GM19193 (cell line): Measurements from ENCODE around the gene GID4.

ENCODE experiments used
- POLR2A ChIP-seq: IDR thresholded peaks from 4 replicates; pipeline ENCODE4 v1.6.1; 2011; ENCODE audit not compliant: insufficient read depth, insufficient read length; ENCODE audit errors: extremely low read depth

Gene GID4

GRCh38 chr17:18056214-18056613 lies 17.0 kb downstream of the GID4 start:
- no peak for TF ChIP-seq POLR2A

- no peak for TF ChIP-seq POLR2A
Measured at GRCh38 chr17:18059283-18059682, 20.1 kb downstream of the GID4 start.

GRCh38 chr17:18064053-18064452 lies 24.8 kb downstream of the GID4 start:
- no peak for TF ChIP-seq POLR2A

GRCh38 chr17:18065546-18065945 lies 26.3 kb downstream of the GID4 start:
- no peak for TF ChIP-seq POLR2A

- TF ChIP-seq POLR2A, result no peak
Measured at GRCh38 chr17:18066866-18067265, 27.7 kb downstream of the GID4 start.

- TF ChIP-seq POLR2A, result no peak
Measured at GRCh38 chr17:18069101-18069500, 29.9 kb downstream of the GID4 start.

GRCh38 chr17:18070861-18071340 lies 31.7 kb downstream of the GID4 start:
- no peak for TF ChIP-seq POLR2A

- TF ChIP-seq POLR2A, result no peak
Measured at GRCh38 chr17:18071751-18072150, 32.5 kb downstream of the GID4 start.

GRCh38 chr17:18074566-18075272 lies 35.5 kb downstream of the GID4 start:
- no peak for TF ChIP-seq POLR2A

- no peak for TF ChIP-seq POLR2A
Measured at GRCh38 chr17:18076936-18077335, 37.7 kb downstream of the GID4 start.

GRCh38 chr17:18079543-18079942 lies 40.3 kb downstream of the GID4 start:
- no peak for TF ChIP-seq POLR2A

GRCh38 chr17:18084256-18084655 lies 45.0 kb downstream of the GID4 start:
- TF ChIP-seq POLR2A, result no peak

- peak; percentile 85 for TF ChIP-seq POLR2A
Measured at GRCh38 chr17:18087610-18088491, 48.6 kb downstream of the GID4 start, which contains the start of gene DRG2. Gene DRG2, plus strand, starts transcription at chr17:18087948. Its CDS starts 76 bp downstream, at chr17:18088024.

- no peak for TF ChIP-seq POLR2A
Measured at GRCh38 chr17:18089613-18090012, 50.4 kb downstream of the GID4 start.

GRCh38 chr17:18093616-18094408 lies 54.6 kb downstream of the GID4 start:
- TF ChIP-seq POLR2A, result no peak

GRCh38 chr17:18094409-18094807 lies 55.2 kb downstream of the GID4 start:
- no peak for TF ChIP-seq POLR2A

GRCh38 chr17:18099516-18099915 lies 60.3 kb downstream of the GID4 start:
- TF ChIP-seq POLR2A, result no peak
